ENCODE measurements around the gene PRKCE.

The PRKCE gene

GRCh38 chr2:45782986-45783385 is 131.5 kb downstream of the PRKCE start:
- Histone ChIP-seq H3K27ac (ENCODE audit: low read depth, low read length) (no peak overlapping the region), H3K4me3 (ENCODE audit: low read depth in 1 of 2, low read length in 2 of 2) (no peak overlapping the region), H3K36me3 (ENCODE audit: control insufficient read depth in 1 of 2, insufficient read depth in 2 of 2, low read length in 2 of 2) (no peaks in the 10 kb centered on the region), H3K4me1 (ENCODE audit: control insufficient read depth in 1 of 2, insufficient read depth in 2 of 2, low read length in 2 of 2) (peaks cover 5 to 6% of the 10 kb centered on the region in 2 donors), H3K27me3 (ENCODE audit: control insufficient read depth in 1 of 2, insufficient read depth in 2 of 2, low read length in 2 of 2) (no peaks in the 10 kb centered on the region), H3K9me3 (ENCODE audit: control insufficient read depth in 1 of 2, low read length in 2 of 2) (no peaks in the 10 kb centered on the region), H3K9ac (ENCODE audit: low read depth in 1 of 2, low read length in 2 of 2) (no peak overlapping the region)

DNA sequence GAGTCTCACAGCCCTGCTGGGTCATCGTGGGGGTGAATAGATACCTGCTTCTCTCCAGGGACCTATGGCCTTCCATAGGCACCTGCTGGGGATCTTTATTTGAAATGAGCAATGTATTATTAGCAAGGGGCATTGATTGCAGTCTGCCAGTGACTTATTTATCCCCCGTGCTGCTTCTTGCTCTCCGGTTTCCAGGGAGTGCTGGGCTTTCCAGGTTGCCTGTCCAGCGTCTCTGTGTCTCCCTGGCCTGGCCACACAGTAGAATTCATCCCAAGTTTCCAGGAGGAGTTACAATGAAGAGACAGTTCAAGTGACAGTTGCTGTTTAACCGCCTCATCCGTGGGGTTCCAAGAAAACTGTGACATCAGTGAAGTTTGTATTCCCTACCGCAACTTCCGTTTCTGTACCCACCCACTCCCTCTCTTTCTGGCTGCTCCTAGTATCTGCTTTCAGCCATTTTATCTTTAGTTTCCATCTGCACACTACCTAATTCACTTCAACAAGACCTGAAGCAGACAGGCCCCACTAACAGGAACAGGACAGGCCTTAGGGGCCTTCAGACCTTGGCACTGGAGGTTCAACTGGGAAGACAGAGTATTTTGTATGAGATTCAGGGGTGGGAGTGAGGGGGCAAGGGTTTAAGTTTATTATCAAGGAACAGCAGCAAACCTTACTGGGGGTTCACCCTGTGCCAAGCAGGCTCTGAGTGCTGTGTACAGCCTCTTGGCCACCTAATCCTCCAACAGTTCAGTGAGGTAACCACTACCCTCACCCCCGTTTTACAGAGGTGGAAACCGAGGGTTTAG is 134.8 kb downstream of the PRKCE start:
- H3K4me1 ChIP-seq (ENCODE audit: control insufficient read depth in 1 of 2, insufficient read depth in 2 of 2, low read length in 2 of 2) = no peaks in the 10 kb centered on the region
- no peak overlapping the region for H3K9ac ChIP-seq (ENCODE audit: low read depth in 1 of 2, low read length in 2 of 2)
- H3K36me3 ChIP-seq (ENCODE audit: control insufficient read depth in 1 of 2, insufficient read depth in 2 of 2, low read length in 2 of 2) = no peaks in the 10 kb centered on the region
- no peak overlapping the region for H3K4me3 ChIP-seq (ENCODE audit: low read depth in 1 of 2, low read length in 2 of 2)
- H3K9me3 ChIP-seq (ENCODE audit: control insufficient read depth in 1 of 2, low read length in 2 of 2) = no peaks in the 10 kb centered on the region
- H3K27ac ChIP-seq (ENCODE audit: low read depth, low read length) = no peak overlapping the region
- H3K27me3 ChIP-seq (ENCODE audit: control insufficient read depth in 1 of 2, insufficient read depth in 2 of 2, low read length in 2 of 2) = no peaks in the 10 kb centered on the region

DNA sequence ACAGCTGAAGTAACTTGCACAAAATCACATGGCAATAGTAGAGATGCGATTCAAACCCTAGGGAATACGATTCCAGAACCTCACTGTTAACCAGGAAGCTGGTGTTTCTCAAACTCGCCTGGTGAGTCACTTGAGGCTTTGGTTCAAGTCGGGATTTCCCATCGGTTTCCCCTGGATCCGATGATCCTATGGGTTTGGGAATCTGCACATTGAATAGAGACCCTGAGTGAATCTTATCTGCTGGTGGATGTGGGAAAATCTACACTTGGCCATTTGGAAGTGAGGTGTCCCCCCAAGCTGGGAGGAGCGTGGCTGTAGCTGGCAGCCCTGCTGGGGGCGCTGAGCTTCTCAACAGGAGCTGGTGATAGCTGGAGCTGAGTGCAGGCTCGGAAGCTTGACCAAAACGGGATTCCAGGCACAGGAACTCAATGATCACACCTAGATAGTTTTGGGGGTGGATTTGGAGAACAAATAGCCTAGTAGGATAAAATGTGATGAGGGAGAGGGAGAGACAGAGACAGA is 135.4 kb downstream of the PRKCE start:
- Histone ChIP-seq H3K4me3 (ENCODE audit: low read depth in 1 of 2, low read length in 2 of 2) (no peak overlapping the region), H3K27me3 (ENCODE audit: control insufficient read depth in 1 of 2, insufficient read depth in 2 of 2, low read length in 2 of 2) (no peaks in the 10 kb centered on the region), H3K9ac (ENCODE audit: low read depth in 1 of 2, low read length in 2 of 2) (no peak overlapping the region), H3K36me3 (ENCODE audit: control insufficient read depth in 1 of 2, insufficient read depth in 2 of 2, low read length in 2 of 2) (no peaks in the 10 kb centered on the region), H3K4me1 (ENCODE audit: control insufficient read depth in 1 of 2, insufficient read depth in 2 of 2, low read length in 2 of 2) (no peaks in the 10 kb centered on the region), H3K27ac (ENCODE audit: low read depth, low read length) (no peak overlapping the region), H3K9me3 (ENCODE audit: control insufficient read depth in 1 of 2, low read length in 2 of 2) (no peaks in the 10 kb centered on the region)

GRCh38 chr2:45788401-45788800 is 136.9 kb downstream of the PRKCE start:
- H3K36me3 ChIP-seq (ENCODE audit: control insufficient read depth in 1 of 2, insufficient read depth in 2 of 2, low read length in 2 of 2) = no peaks in the 10 kb centered on the region
- no peaks in the 10 kb centered on the region for H3K27me3 ChIP-seq (ENCODE audit: control insufficient read depth in 1 of 2, insufficient read depth in 2 of 2, low read length in 2 of 2)
- no peak overlapping the region for H3K4me3 ChIP-seq (ENCODE audit: low read depth in 1 of 2, low read length in 2 of 2)
- peaks cover 5% of the 10 kb centered on the region in 2 donors for H3K4me1 ChIP-seq (ENCODE audit: control insufficient read depth in 1 of 2, insufficient read depth in 2 of 2, low read length in 2 of 2)
- no peaks in the 10 kb centered on the region for H3K9me3 ChIP-seq (ENCODE audit: control insufficient read depth in 1 of 2, low read length in 2 of 2)
- no peak overlapping the region for H3K9ac ChIP-seq (ENCODE audit: low read depth in 1 of 2, low read length in 2 of 2)
- H3K27ac ChIP-seq (ENCODE audit: low read depth, low read length) = no peak overlapping the region

DNA sequence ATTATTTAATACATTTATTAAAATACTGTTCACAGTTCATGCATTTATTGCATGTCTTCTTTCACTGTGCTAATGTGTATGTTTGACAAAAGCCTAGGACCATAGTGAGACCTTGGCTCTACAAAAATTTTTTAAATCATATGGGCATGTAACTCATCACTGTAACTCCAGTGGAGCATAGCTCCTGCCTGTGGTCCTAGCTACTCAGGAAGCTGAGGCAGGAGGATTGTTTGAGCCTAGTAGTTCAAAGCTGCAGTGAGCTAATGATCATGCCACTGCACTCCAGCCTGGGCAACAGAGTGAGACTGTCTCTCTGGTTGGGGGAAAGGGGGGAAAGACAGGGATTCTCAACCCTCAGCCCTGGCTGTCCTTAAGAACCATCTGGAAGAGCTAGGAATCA is 137.8 kb downstream of the PRKCE start:
- H3K4me3 ChIP-seq (ENCODE audit: low read depth in 1 of 2, low read length in 2 of 2) = no peak overlapping the region
- no peak overlapping the region for H3K27ac ChIP-seq (ENCODE audit: low read depth, low read length)

GRCh38 chr2:45789961-45790723 is 138.7 kb downstream of the PRKCE start:
- no peaks in the 10 kb centered on the region for H3K27me3 ChIP-seq (ENCODE audit: control insufficient read depth in 1 of 2, insufficient read depth in 2 of 2, low read length in 2 of 2)
- peaks cover 10 to 11% of the 10 kb centered on the region in 2 donors for H3K4me1 ChIP-seq (ENCODE audit: control insufficient read depth in 1 of 2, insufficient read depth in 2 of 2, low read length in 2 of 2)
- no peaks in the 10 kb centered on the region for H3K36me3 ChIP-seq (ENCODE audit: control insufficient read depth in 1 of 2, insufficient read depth in 2 of 2, low read length in 2 of 2)
- no peak overlapping the region for H3K27ac ChIP-seq (ENCODE audit: low read depth, low read length)
- H3K9me3 ChIP-seq (ENCODE audit: control insufficient read depth in 1 of 2, low read length in 2 of 2) = no peaks in the 10 kb centered on the region
- no peak overlapping the region for H3K9ac ChIP-seq (ENCODE audit: low read depth in 1 of 2, low read length in 2 of 2)
- H3K4me3 ChIP-seq (ENCODE audit: low read depth in 1 of 2, low read length in 2 of 2) = no peak overlapping the region

More for the DNA sequence above, 137.8 kb downstream of the PRKCE start:
- no peaks in the 10 kb centered on the region for H3K9me3 ChIP-seq (ENCODE audit: control insufficient read depth in 1 of 2, low read length in 2 of 2)
- peaks cover 10 to 11% of the 10 kb centered on the region in 2 donors for H3K4me1 ChIP-seq (ENCODE audit: control insufficient read depth in 1 of 2, insufficient read depth in 2 of 2, low read length in 2 of 2)
- no peaks in the 10 kb centered on the region for H3K27me3 ChIP-seq (ENCODE audit: control insufficient read depth in 1 of 2, insufficient read depth in 2 of 2, low read length in 2 of 2)
- H3K36me3 ChIP-seq (ENCODE audit: control insufficient read depth in 1 of 2, insufficient read depth in 2 of 2, low read length in 2 of 2) = no peaks in the 10 kb centered on the region
- no peak overlapping the region for H3K9ac ChIP-seq (ENCODE audit: low read depth in 1 of 2, low read length in 2 of 2)

DNA sequence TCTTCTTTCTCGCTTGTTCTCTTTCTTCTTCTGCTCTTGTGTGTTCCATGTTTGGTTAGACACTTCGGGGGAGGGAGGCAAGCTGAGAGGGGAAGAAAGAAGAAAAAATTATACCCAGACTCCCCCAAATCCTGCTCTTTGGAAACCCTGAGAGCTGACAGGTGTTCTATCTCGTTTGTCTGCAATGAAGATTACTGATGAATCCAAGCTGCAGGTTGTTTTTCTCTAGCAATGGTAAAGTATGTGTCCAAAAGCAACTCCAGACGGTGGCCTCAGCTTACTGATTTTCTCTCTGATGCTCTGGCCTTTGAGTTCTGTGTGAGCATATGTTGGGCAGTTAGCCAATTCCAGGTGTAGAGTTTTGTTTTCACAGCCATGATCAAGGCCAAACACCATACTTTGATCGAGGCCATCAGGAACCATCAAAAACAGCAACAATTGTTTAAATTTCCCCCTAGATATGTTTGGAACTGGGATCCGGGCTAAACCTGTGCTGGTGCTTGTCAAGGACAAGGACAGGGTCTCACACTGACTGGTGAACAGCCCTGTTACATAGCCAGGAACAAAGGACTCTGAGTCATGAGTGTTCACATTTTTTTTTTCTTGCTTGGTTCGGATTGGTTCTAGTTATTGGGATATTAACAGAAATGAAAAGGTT is 142.0 kb downstream of the PRKCE start:
- Histone ChIP-seq H3K27ac (ENCODE audit: low read depth, low read length) (no peak overlapping the region), H3K36me3 (ENCODE audit: control insufficient read depth in 1 of 2, insufficient read depth in 2 of 2, low read length in 2 of 2) (no peaks in the 10 kb centered on the region), H3K27me3 (ENCODE audit: control insufficient read depth in 1 of 2, insufficient read depth in 2 of 2, low read length in 2 of 2) (no peaks in the 10 kb centered on the region), H3K9ac (ENCODE audit: low read depth in 1 of 2, low read length in 2 of 2) (no peak overlapping the region), H3K9me3 (ENCODE audit: control insufficient read depth in 1 of 2, low read length in 2 of 2) (no peaks in the 10 kb centered on the region), H3K4me1 (ENCODE audit: control insufficient read depth in 1 of 2, insufficient read depth in 2 of 2, low read length in 2 of 2) (peaks cover 11 to 15% of the 10 kb centered on the region in 2 donors), H3K4me3 (ENCODE audit: low read depth in 1 of 2, low read length in 2 of 2) (no peak overlapping the region)

GRCh38 chr2:45794134-45794617 is 142.7 kb downstream of the PRKCE start:
- Histone ChIP-seq H3K4me3 (ENCODE audit: low read depth in 1 of 2, low read length in 2 of 2) (no peak overlapping the region), H3K9ac (ENCODE audit: low read depth in 1 of 2, low read length in 2 of 2) (no peak overlapping the region), H3K4me1 (ENCODE audit: control insufficient read depth in 1 of 2, insufficient read depth in 2 of 2, low read length in 2 of 2) (peaks cover 11 to 15% of the 10 kb centered on the region in 2 donors), H3K27ac (ENCODE audit: low read depth, low read length) (no peak overlapping the region), H3K36me3 (ENCODE audit: control insufficient read depth in 1 of 2, insufficient read depth in 2 of 2, low read length in 2 of 2) (no peaks in the 10 kb centered on the region), H3K9me3 (ENCODE audit: control insufficient read depth in 1 of 2, low read length in 2 of 2) (no peaks in the 10 kb centered on the region), H3K27me3 (ENCODE audit: control insufficient read depth in 1 of 2, insufficient read depth in 2 of 2, low read length in 2 of 2) (no peaks in the 10 kb centered on the region)

DNA sequence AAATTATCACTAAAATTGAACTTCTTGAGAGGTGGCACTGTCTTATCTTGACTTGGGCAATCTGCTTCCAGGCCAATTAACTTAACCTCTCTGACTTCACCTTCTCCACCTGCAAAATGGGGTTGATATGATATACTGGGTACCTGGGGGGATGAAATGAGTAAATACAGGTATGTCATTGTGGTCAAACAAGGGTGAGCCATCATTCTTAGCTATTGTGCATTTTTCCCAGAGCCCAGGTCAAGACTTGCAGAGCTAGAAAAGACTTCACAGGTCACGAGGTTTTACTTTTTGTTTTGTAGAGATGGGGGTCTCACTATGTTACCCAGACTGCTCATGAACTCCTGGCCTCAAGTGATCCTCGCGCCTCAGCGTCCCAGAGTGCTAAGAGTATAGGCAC is 145.0 kb downstream of the PRKCE start:
- Histone ChIP-seq H3K4me1 (ENCODE audit: control insufficient read depth in 1 of 2, insufficient read depth in 2 of 2, low read length in 2 of 2) (peaks cover 11 to 15% of the 10 kb centered on the region in 2 donors), H3K4me3 (ENCODE audit: low read depth in 1 of 2, low read length in 2 of 2) (no peak overlapping the region), H3K27ac (ENCODE audit: low read depth, low read length) (no peak overlapping the region), H3K9me3 (ENCODE audit: control insufficient read depth in 1 of 2, low read length in 2 of 2) (no peaks in the 10 kb centered on the region), H3K36me3 (ENCODE audit: control insufficient read depth in 1 of 2, insufficient read depth in 2 of 2, low read length in 2 of 2) (no peaks in the 10 kb centered on the region), H3K9ac (ENCODE audit: low read depth in 1 of 2, low read length in 2 of 2) (no peak overlapping the region), H3K27me3 (ENCODE audit: control insufficient read depth in 1 of 2, insufficient read depth in 2 of 2, low read length in 2 of 2) (no peaks in the 10 kb centered on the region)
